SK-N-SH (cell line): ENCODE measurements around the gene CCND1. TPM values are rescaled to one million over a fixed set of nuclear protein-coding genes. Genes with fewer than 3 reads are reported as not detected.
A peak's percentile ranks its signal among the peaks of the same experiment; 100 is the strongest.

Experiments
- CTCF ChIA-PET: fragments of 300-600, 350-600 bp; formaldehyde crosslinking; extraction: SDS; loops from one replicate; lab custom pipeline; 2021; lab: Yijun Ruan, JAX
- POLR2A ChIA-PET: fragments of 350-600 bp; sonication (Branson Sonifier 250); formaldehyde crosslinking; extraction: SDS; loops from one replicate; lab custom pipeline; 2020; ENCODE audit warnings: antibody characterized with exemption, inconsistent platforms; lab: Yijun Ruan, JAX
- DNase-seq: peaks from one replicate; pipeline ENCODE4 v3.0.0; 2012
- H2AFZ ChIP-seq: fragments of 200-600 bp; sonication (generic); 2 replicates; pipeline ENCODE4 v1.8.1; 2016; ENCODE audit warnings: antibody characterized with exemption, mild to moderate bottlenecking, low read depth
- H3F3A ChIP-seq: fragments of 200-600 bp; sonication (generic); replicated peaks from 2 replicates; pipeline ENCODE3; 2016; ENCODE audit warnings: antibody characterized with exemption, mild to moderate bottlenecking; ENCODE audit not compliant: insufficient read depth
- H3K27ac ChIP-seq, 2 experiments: fragments of 200-500 bp in 1 of 2; fragments of 200-600 bp in 1 of 2; sonication (Bioruptor generic) in 1 of 2; sonication (generic), shearing (Covaris generic) in 1 of 2; 2 replicates each; pipeline versions ENCODE4 v1.5.1 to v1.6.1; 2014 to 2016; ENCODE audit warnings: low read depth in 2 of 2, inconsistent platforms in 1 of 2, low read length in 1 of 2, mild to moderate bottlenecking in 1 of 2, mixed read lengths in 1 of 2
- H3K27me3 ChIP-seq: fragments of 200-600 bp; sonication (generic), shearing (Covaris generic); 2 replicates; pipeline ENCODE4 v1.6.1; 2016; ENCODE audit warnings: mixed run types; ENCODE audit not compliant: insufficient read depth
- H3K36me3 ChIP-seq, 2 experiments: fragments of 200-500 bp in 1 of 2; fragments of 200-600 bp in 1 of 2; sonication (Bioruptor generic) in 1 of 2; sonication (generic) in 1 of 2; replicated peaks in 1 of 2; 2 replicates each; pipeline versions ENCODE3 to v1.5.1; 2014 to 2016; ENCODE audit warnings: low read length in 1 of 2, mild to moderate bottlenecking in 1 of 2; ENCODE audit not compliant: insufficient read depth in 2 of 2, control insufficient read depth in 1 of 2
- H3K4me1 ChIP-seq, 2 experiments: fragments of 200-500 bp in 1 of 2; fragments of 200-600 bp in 1 of 2; sonication (Bioruptor generic) in 1 of 2; sonication (generic), shearing (Covaris generic) in 1 of 2; 2 replicates each; pipeline versions ENCODE4 v1.5.1 to v1.6.1; 2014 to 2016; ENCODE audit warnings: low read depth in 1 of 2, low read length in 1 of 2, mixed run types in 1 of 2; ENCODE audit not compliant: insufficient read depth in 2 of 2, control insufficient read depth in 1 of 2
- H3K4me2 ChIP-seq: fragments of 200-600 bp; sonication (generic), shearing (Covaris generic); 2 replicates; pipeline ENCODE4 v1.6.1; 2017; ENCODE audit warnings: mixed run types
- H3K4me3 ChIP-seq, 2 experiments: fragments of 200-500 bp in 1 of 2; fragments of 200-600 bp in 1 of 2; sonication (Bioruptor generic) in 1 of 2; sonication (generic), shearing (Covaris generic) in 1 of 2; 2 replicates each; pipeline versions ENCODE4 v1.5.1 to v1.8.1; 2014 to 2016; ENCODE audit warnings: low read depth in 2 of 2, inconsistent platforms in 1 of 2, low read length in 1 of 2, mild to moderate bottlenecking in 1 of 2, mixed read lengths in 1 of 2, moderate library complexity in 1 of 2
- H3K79me2 ChIP-seq: fragments of 200-600 bp; sonication (generic); 2 replicates; pipeline ENCODE4 v1.8.1; 2017; ENCODE audit warnings: mild to moderate bottlenecking; ENCODE audit not compliant: insufficient read depth
- H3K9ac ChIP-seq: fragments of 200-600 bp; sonication (generic); 2 replicates; pipeline ENCODE4 v1.6.1; 2017; ENCODE audit warnings: mixed run types
- H3K9me2 ChIP-seq: fragments of 200-600 bp; sonication (generic); 2 replicates; pipeline ENCODE4 v1.6.1; 2017; ENCODE audit warnings: mixed run types
- H3K9me3 ChIP-seq: fragments of 200-600 bp; sonication (generic); 2 replicates; pipeline ENCODE4 v1.6.1; 2017; ENCODE audit warnings: mixed run types, mild to moderate bottlenecking, moderate library complexity
- H4K20me1 ChIP-seq: fragments of 200-600 bp; sonication (generic); 2 replicates; pipeline ENCODE4 v1.6.1; 2017; ENCODE audit warnings: mild to moderate bottlenecking, mixed run types; ENCODE audit not compliant: insufficient read depth
- CHD2 ChIP-seq: fragments of 150-350 bp; IDR thresholded peaks from 2 replicates; pipeline ENCODE4 v1.6.1; 2018; ENCODE audit warnings: low read length; ENCODE audit not compliant: partially characterized antibody
- EZH2phosphoT487 ChIP-seq: fragments of 200-600 bp; sonication (generic); IDR thresholded peaks from 2 replicates; pipeline ENCODE4 v1.6.1; 2017; ENCODE audit warnings: low read depth, mixed run types, mild to moderate bottlenecking, antibody characterized with exemption, moderate library complexity, borderline replicate concordance
- FOXM1 ChIP-seq: IDR thresholded peaks from 2 replicates; pipeline ENCODE4 v1.4.0; 2012; ENCODE audit warnings: low read depth, mild to moderate bottlenecking
- GABPA ChIP-seq: IDR thresholded peaks from 2 replicates; pipeline ENCODE4 v1.4.0; 2012; ENCODE audit warnings: low read depth, mild to moderate bottlenecking
- MXI1 ChIP-seq: IDR thresholded peaks from 2 replicates; pipeline ENCODE4 v1.6.1; 2012; ENCODE audit warnings: mild to moderate bottlenecking, low read depth, low read length, improper control_type of control experiment
- NFIC ChIP-seq: IDR thresholded peaks from 2 replicates; pipeline ENCODE4 v1.4.0; 2012; ENCODE audit warnings: borderline replicate concordance
- POLR2AphosphoS5 ChIP-seq: IDR thresholded peaks from 2 replicates; pipeline ENCODE4 v1.6.1; 2012; ENCODE audit warnings: low read depth, low read length
- REST ChIP-seq: IDR thresholded peaks from 2 replicates; pipeline ENCODE4 v1.6.1; 2012; ENCODE audit warnings: mild to moderate bottlenecking, low read depth, low read length, moderate library complexity
- RFX5 ChIP-seq: IDR thresholded peaks from 2 replicates; pipeline ENCODE4 v1.6.1; 2012; ENCODE audit warnings: mild to moderate bottlenecking, improper control_type of control experiment, low read length
- SIN3A ChIP-seq: IDR thresholded peaks from 2 replicates; pipeline ENCODE4 v1.6.1; 2012; ENCODE audit warnings: low read depth, mild to moderate bottlenecking, low read length, moderate library complexity, borderline replicate concordance
- TAF1 ChIP-seq: IDR thresholded peaks from 2 replicates; pipeline ENCODE4 v1.6.1; 2012; ENCODE audit warnings: low read depth, mild to moderate bottlenecking, low read length, moderate library complexity, borderline replicate concordance
- TEAD4 ChIP-seq: IDR thresholded peaks from 2 replicates; pipeline ENCODE4 v1.4.0; 2012; ENCODE audit warnings: mild to moderate bottlenecking, borderline replicate concordance; ENCODE audit not compliant: insufficient read depth
- USF2 ChIP-seq: fragments of 150-350 bp; IDR thresholded peaks from 2 replicates; pipeline ENCODE4 v1.6.1; 2017; ENCODE audit warnings: antibody characterized with exemption, low read length, low read depth, borderline replicate concordance
- WGBS: methylation state at CpG from one replicate; pipeline ENCODE4 v1.1.6; 2017; ENCODE audit warnings: low lambda C conversion rate; 5-methylcytosine and 5-hydroxymethylcytosine counted together
- polyA plus RNA-seq, 3 experiments: library from polyadenylated mRNA; depleted of rRNA; stranded (reverse); fragments of >200 nt; gene quantifications; 2 replicates each; pipeline ENCODE4 v1.2.3, GENCODE V29; 2012
- TF ChIP-seq, protein P1 (sequence below): IDR thresholded peaks from 2 replicates; pipeline ENCODE4 v1.4.0; 2012; ENCODE audit warnings: low read depth, borderline replicate concordance
- TF ChIP-seq, protein P2 (sequence below): IDR thresholded peaks from 2 replicates; pipeline ENCODE4 v1.4.0; 2012; ENCODE audit warnings: low read depth, borderline replicate concordance

The CCND1 gene
- polyA plus RNA-seq, 1 of the 3 experiments (the other 2 are of a cell fraction) = 242 TPM

GRCh38 chr11:69637198-69637940, 3.6 kb upstream of the CCND1 start:
- Histone ChIP-seq H3K4me3 (no peak overlapping the region), H3K9me3 (no peaks in the 10 kb centered on the region), H3K27ac (no peak overlapping the region; a peak in 1 of 4 replicates), H2AFZ (no peak overlapping the region), H3K27me3 (no peaks in the 10 kb centered on the region), H3K79me2 (peaks cover 32% of the 10 kb centered on the region), H3K9me2 (no peaks in the 10 kb centered on the region), H3K4me1 (peaks cover 0 to 34% of the 10 kb centered on the region in 2 experiments; a peak in 2 of 4 replicates), H3K4me2 (peak overlapping the region; percentile 99), H3K36me3 (no peaks in the 10 kb centered on the region), H4K20me1 (peaks cover 10% of the 10 kb centered on the region), H3K9ac (no peak overlapping the region), H3F3A (peaks cover 14% of the 10 kb centered on the region)
- no peak for DNase-seq
- CTCF ChIA-PET = interaction anchor here (11.0 kb wide), 1 partner anchor 534 kb away, joined by 403 read pairs; no protein-coding TSS in a partner anchor
- 95% methylated on average over 57 of the region's 67 CpGs for WGBS
- POLR2A ChIA-PET = no interaction called here
- TF ChIP-seq TEAD4 (no peak), USF2 (no peak), RFX5 (no peak), EZH2phosphoT487 (no peak), POLR2AphosphoS5 (no peak), TAF1 (no peak), REST (no peak), MXI1 (no peak), SIN3A (no peak), FOXM1 (no peak), GABPA (no peak), NFIC (no peak), CHD2 (no peak)
- TF ChIP-seq, protein P1, sequence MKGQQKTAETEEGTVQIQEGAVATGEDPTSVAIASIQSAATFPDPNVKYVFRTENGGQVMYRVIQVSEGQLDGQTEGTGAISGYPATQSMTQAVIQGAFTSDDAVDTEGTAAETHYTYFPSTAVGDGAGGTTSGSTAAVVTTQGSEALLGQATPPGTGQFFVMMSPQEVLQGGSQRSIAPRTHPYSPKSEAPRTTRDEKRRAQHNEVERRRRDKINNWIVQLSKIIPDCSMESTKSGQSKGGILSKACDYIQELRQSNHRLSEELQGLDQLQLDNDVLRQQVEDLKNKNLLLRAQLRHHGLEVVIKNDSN = no peak
- TF ChIP-seq, protein P2, sequence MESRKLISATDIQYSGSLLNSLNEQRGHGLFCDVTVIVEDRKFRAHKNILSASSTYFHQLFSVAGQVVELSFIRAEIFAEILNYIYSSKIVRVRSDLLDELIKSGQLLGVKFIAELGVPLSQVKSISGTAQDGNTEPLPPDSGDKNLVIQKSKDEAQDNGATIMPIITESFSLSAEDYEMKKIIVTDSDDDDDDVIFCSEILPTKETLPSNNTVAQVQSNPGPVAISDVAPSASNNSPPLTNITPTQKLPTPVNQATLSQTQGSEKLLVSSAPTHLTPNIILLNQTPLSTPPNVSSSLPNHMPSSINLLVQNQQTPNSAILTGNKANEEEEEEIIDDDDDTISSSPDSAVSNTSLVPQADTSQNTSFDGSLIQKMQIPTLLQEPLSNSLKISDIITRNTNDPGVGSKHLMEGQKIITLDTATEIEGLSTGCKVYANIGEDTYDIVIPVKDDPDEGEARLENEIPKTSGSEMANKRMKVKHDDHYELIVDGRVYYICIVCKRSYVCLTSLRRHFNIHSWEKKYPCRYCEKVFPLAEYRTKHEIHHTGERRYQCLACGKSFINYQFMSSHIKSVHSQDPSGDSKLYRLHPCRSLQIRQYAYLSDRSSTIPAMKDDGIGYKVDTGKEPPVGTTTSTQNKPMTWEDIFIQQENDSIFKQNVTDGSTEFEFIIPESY = no peak
